HepG2 (cell line): Measurements from ENCODE around the gene TRPT1. TPM values are rescaled to one million over a fixed set of nuclear protein-coding genes. Genes with fewer than 3 reads are reported as not detected.

Source experiments
- CSRNP1 ChIP-seq: sonication (generic); formaldehyde crosslinking; IDR thresholded peaks from 2 replicates; pipeline ENCODE4 v1.8.1; 2023; ENCODE audit warnings: mild to moderate bottlenecking, missing genetic modification reagents
- DMAP1 ChIP-seq: IDR thresholded peaks from 2 replicates; pipeline ENCODE4 v1.6.1; 2016
- HNRNPUL1 ChIP-seq: fragments of 200-400 bp; formaldehyde crosslinking; IDR thresholded peaks from 2 replicates; pipeline ENCODE4 v1.6.1; 2017; ENCODE audit warnings: low read depth, mild to moderate bottlenecking, low read length, moderate library complexity
- IRF2 ChIP-seq: IDR thresholded peaks from 2 replicates; pipeline ENCODE4 v1.6.1; 2018; ENCODE audit warnings: missing genetic modification reagents, missing compliant biosample characterization
- MED1 ChIP-seq: sonication (generic); formaldehyde crosslinking; IDR thresholded peaks from 2 replicates; pipeline ENCODE4 v1.4.0; 2020; ENCODE audit warnings: missing genetic modification reagents
- NFYB ChIP-seq: sonication (generic); formaldehyde crosslinking; IDR thresholded peaks from 2 replicates; pipeline ENCODE4 v1.4.0; 2020; ENCODE audit warnings: missing genetic modification reagents
- PLRG1 ChIP-seq: fragments of 450-650 bp; conservative IDR thresholded peaks from 2 replicates; pipeline ENCODE4 v1.6.1; 2016
- TEF ChIP-seq: sonication (generic); formaldehyde crosslinking; IDR thresholded peaks from 2 replicates; pipeline ENCODE4 v1.5.0; 2020; ENCODE audit warnings: missing genetic modification reagents
- ZNF205 ChIP-seq: IDR thresholded peaks from 2 replicates; pipeline ENCODE4 v1.6.1; 2018; ENCODE audit warnings: missing biosample characterization, missing genetic modification reagents
- ZNF652 ChIP-seq: IDR thresholded peaks from 2 replicates; pipeline ENCODE4 v1.6.1; 2016; ENCODE audit warnings: low read depth, borderline replicate concordance
- ZXDC ChIP-seq: sonication (generic); formaldehyde crosslinking; IDR thresholded peaks from 2 replicates; pipeline ENCODE4 v1.5.0; 2020; ENCODE audit warnings: mild to moderate bottlenecking, missing genetic modification reagents
- polyA plus RNA-seq, 8 experiments: library from polyadenylated mRNA; depleted of rRNA in 3 of 8; stranded (reverse) in 7 of 8; unstranded in 1 of 8; fragments of >200 nt; fragmentation: Illumina TruSeq in 4 of 8; extraction: Trizol in 4 of 8; gene quantifications; 2 replicates each; pipeline versions ENCODE4 v1.2.1 to v1.2.3, GENCODE V29; 2011 to 2016; ENCODE audit warnings: low read depth in 4 of 8, missing spikeins in 1 of 8, mixed read lengths in 1 of 8; ENCODE audit not compliant: insufficient read depth in 1 of 8
- total RNA-seq, 5 experiments: library from RNA; depleted of rRNA; stranded (reverse); fragments of >200 nt; fragmentation: Illumina TruSeq; extraction: Trizol; gene quantifications; 2 replicates each; pipeline ENCODE4 v1.2.3, GENCODE V29; 2016; ENCODE audit warnings: low read depth in 1 of 5
- TF ChIP-seq, protein P1 (sequence below): IDR thresholded peaks from 2 replicates; pipeline ENCODE4 v1.6.1; 2012; ENCODE audit warnings: inconsistent platforms
- TF ChIP-seq, protein P2 (sequence below): sonication (generic); formaldehyde crosslinking; IDR thresholded peaks from 2 replicates; pipeline ENCODE4 v1.8.1; 2023; ENCODE audit warnings: mild to moderate bottlenecking, moderate library complexity, missing genetic modification reagents
- TF ChIP-seq, protein P3 (sequence below): sonication (generic); formaldehyde crosslinking; IDR thresholded peaks from 2 replicates; pipeline ENCODE4 v1.8.1; 2022; ENCODE audit warnings: mild to moderate bottlenecking, missing genetic modification reagents

TRPT1 gene
- total and polyA plus RNA-seq, 2 of the 13 experiments (the other 11 are each of a cell fraction or from before 2014, with no cell fraction given): 24.8 to 40.7 TPM

DNA sequence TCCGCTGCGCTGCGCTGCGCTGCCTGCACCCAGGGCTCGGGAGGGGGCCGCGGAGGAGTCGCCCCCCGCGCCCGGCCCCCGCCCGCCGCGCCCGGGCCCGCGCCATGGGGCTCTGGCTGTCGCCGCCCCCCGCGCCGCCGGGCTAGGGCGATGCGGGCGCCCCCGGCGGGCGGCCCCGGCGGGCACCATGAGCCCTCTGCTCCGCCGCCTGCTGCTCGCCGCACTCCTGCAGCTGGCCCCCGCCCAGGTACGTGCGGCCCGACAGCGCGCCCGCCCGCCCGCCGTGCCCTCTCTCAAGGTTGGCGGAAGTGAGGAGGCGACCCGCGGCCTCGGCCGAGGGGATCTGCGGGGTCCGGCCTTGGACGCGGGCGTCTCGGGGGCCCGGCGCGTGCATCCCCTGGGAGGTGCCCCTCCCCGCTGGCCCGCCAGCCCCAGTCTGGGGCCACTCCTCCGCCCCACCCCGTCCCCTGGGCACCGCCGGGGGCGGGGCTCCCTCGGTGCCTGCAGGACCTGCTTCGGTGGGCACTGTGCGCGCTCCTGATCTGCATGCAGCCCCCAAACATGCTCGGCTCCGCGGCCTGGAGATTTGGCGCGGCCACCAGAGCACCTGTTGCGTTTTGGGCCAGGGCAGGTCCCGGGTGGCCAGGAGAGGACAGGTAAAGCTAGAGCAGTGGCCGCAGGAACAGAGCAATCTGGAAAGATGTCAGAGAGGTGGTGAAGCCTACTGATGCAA, 8.8 kb upstream of the TRPT1 start (continued):
- TF ChIP-seq TEF (CRISPR knock-in tag) (no peak), DMAP1 (no peak), ZNF652 (CRISPR knock-in tag) (no peak), ZNF205 (CRISPR knock-in tag) (no peak), PLRG1 (no peak), IRF2 (CRISPR knock-in tag) (peak; percentile 24; the same call in 1 of the 2 replicates), ZXDC (CRISPR knock-in tag) (no peak), MED1 (CRISPR knock-in tag) (peak; percentile 92), CSRNP1 (CRISPR knock-in tag) (no peak), HNRNPUL1 (no peak), NFYB (CRISPR knock-in tag) (no peak)
- TF ChIP-seq, protein P1, sequence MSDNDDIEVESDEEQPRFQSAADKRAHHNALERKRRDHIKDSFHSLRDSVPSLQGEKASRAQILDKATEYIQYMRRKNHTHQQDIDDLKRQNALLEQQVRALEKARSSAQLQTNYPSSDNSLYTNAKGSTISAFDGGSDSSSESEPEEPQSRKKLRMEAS: peak; percentile 23
- TF ChIP-seq, protein P2, sequence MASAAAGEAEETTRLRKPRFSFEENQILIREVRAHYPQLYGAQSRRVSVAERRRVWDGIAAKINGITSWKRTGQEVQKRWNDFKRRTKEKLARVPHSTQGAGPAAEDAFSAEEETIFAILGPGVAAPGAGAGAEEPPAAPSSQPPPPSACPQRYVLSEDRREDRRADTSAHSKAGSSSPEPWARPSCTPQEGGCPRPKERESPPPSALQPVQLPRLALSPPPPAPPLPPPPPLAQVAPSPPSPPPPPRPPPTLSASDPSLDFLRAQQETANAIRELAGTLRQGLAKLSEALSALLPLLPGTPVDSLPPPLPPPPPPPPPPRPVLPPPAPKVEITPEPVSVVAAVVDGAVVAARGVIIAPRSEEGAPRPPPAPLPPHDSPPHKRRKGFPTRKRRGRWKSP: no peak
- TF ChIP-seq, protein P3, sequence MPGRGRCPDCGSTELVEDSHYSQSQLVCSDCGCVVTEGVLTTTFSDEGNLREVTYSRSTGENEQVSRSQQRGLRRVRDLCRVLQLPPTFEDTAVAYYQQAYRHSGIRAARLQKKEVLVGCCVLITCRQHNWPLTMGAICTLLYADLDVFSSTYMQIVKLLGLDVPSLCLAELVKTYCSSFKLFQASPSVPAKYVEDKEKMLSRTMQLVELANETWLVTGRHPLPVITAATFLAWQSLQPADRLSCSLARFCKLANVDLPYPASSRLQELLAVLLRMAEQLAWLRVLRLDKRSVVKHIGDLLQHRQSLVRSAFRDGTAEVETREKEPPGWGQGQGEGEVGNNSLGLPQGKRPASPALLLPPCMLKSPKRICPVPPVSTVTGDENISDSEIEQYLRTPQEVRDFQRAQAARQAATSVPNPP (CRISPR knock-in tag): no peak
